ACC112 (cell line): Measurements from ENCODE around the gene HUNK.

ENCODE experiments used
- H2AFZ ChIP-seq: fragments of 200-600 bp; sonication (generic); one replicate; pipeline ENCODE4 v1.6.0; 2017; ENCODE audit warnings: antibody characterized with exemption, low read length; ENCODE audit not compliant: unreplicated experiment
- H3K27ac ChIP-seq: fragments of 200-600 bp; sonication (generic); 2 replicates; pipeline ENCODE4 v1.5.1; 2014; ENCODE audit warnings: low read depth, mild to moderate bottlenecking, antibody characterized with exemption, low read length, moderate library complexity
- H3K27me3 ChIP-seq: fragments of 200-600 bp; sonication (generic); 2 replicates; pipeline ENCODE4 v1.6.1; 2014; ENCODE audit warnings: mild to moderate bottlenecking, antibody characterized with exemption, low read length, moderate library complexity, mixed read lengths; ENCODE audit not compliant: insufficient read depth
- H3K36me3 ChIP-seq: fragments of 200-600 bp; sonication (generic); 2 replicates; pipeline ENCODE4 v1.6.1; 2016; ENCODE audit warnings: mild to moderate bottlenecking, antibody characterized with exemption, low read length, moderate library complexity, mixed read lengths; ENCODE audit not compliant: insufficient read depth
- H3K4me1 ChIP-seq: fragments of 200-600 bp; sonication (generic); one replicate; pipeline ENCODE4 v1.6.1; 2016; ENCODE audit warnings: low read length, mixed read lengths; ENCODE audit not compliant: insufficient read depth, unreplicated experiment, control insufficient read depth
- H3K4me3 ChIP-seq: fragments of 200-600 bp; sonication (generic); 2 replicates; pipeline ENCODE4 v1.5.1; 2014; ENCODE audit warnings: mild to moderate bottlenecking, low read depth, low read length
- H3K79me2 ChIP-seq: fragments of 200-600 bp; sonication (generic); one replicate; pipeline ENCODE4 v1.6.0; 2016; ENCODE audit warnings: low read length; ENCODE audit not compliant: control insufficient read depth, unreplicated experiment, insufficient read depth

HUNK gene

GRCh38 chr21:31959881-31960280 lies 87.1 kb downstream of the HUNK start:
- H2AFZ ChIP-seq = no peak overlapping the region
- no peaks in the 10 kb centered on the region for H3K36me3 ChIP-seq
- H3K79me2 ChIP-seq = no peaks in the 10 kb centered on the region
- H3K27ac ChIP-seq = no peak overlapping the region
- no peak overlapping the region for H3K4me3 ChIP-seq
- no peaks in the 10 kb centered on the region for H3K27me3 ChIP-seq
- no peaks in the 10 kb centered on the region for H3K4me1 ChIP-seq

GRCh38 chr21:31961027-31961426 lies 88.2 kb downstream of the HUNK start:
- Histone ChIP-seq H3K27ac (no peak overlapping the region), H2AFZ (no peak overlapping the region), H3K27me3 (no peaks in the 10 kb centered on the region), H3K79me2 (no peaks in the 10 kb centered on the region), H3K4me1 (no peaks in the 10 kb centered on the region), H3K4me3 (no peak overlapping the region), H3K36me3 (no peaks in the 10 kb centered on the region)

- Histone ChIP-seq H3K36me3 (no peaks in the 10 kb centered on the region), H2AFZ (no peak overlapping the region), H3K27me3 (no peaks in the 10 kb centered on the region), H3K4me3 (no peak overlapping the region), H3K4me1 (no peaks in the 10 kb centered on the region), H3K79me2 (no peaks in the 10 kb centered on the region), H3K27ac (no peak overlapping the region)
These were observed 88.9 kb downstream of the HUNK start for GRCh38 chr21:31961704-31962103.

GRCh38 chr21:31964692-31965091 lies 91.9 kb downstream of the HUNK start:
- no peak overlapping the region for H3K4me3 ChIP-seq
- no peaks in the 10 kb centered on the region for H3K27me3 ChIP-seq
- H2AFZ ChIP-seq = no peak overlapping the region
- H3K27ac ChIP-seq = no peak overlapping the region
- no peaks in the 10 kb centered on the region for H3K79me2 ChIP-seq
- H3K4me1 ChIP-seq = no peaks in the 10 kb centered on the region
- no peaks in the 10 kb centered on the region for H3K36me3 ChIP-seq

- Histone ChIP-seq H3K27ac (no peak overlapping the region), H3K4me3 (no peak overlapping the region), H3K79me2 (no peaks in the 10 kb centered on the region), H2AFZ (no peak overlapping the region), H3K36me3 (no peaks in the 10 kb centered on the region), H3K27me3 (no peaks in the 10 kb centered on the region), H3K4me1 (no peaks in the 10 kb centered on the region)
These were observed 94.5 kb downstream of the HUNK start for GRCh38 chr21:31967334-31967733.

GRCh38 chr21:31972622-31973021 lies 99.8 kb downstream of the HUNK start:
- H2AFZ ChIP-seq = no peak overlapping the region
- H3K79me2 ChIP-seq = no peaks in the 10 kb centered on the region
- H3K27ac ChIP-seq = no peak overlapping the region
- H3K4me1 ChIP-seq = no peaks in the 10 kb centered on the region
- H3K36me3 ChIP-seq = no peaks in the 10 kb centered on the region
- no peak overlapping the region for H3K4me3 ChIP-seq
- no peaks in the 10 kb centered on the region for H3K27me3 ChIP-seq

- no peaks in the 10 kb centered on the region for H3K79me2 ChIP-seq
- H3K4me1 ChIP-seq = no peaks in the 10 kb centered on the region
- H3K27ac ChIP-seq = no peak overlapping the region
- no peak overlapping the region for H2AFZ ChIP-seq
- no peak overlapping the region for H3K4me3 ChIP-seq
- H3K36me3 ChIP-seq = no peaks in the 10 kb centered on the region
- H3K27me3 ChIP-seq = no peaks in the 10 kb centered on the region
These were observed 100.7 kb downstream of the HUNK start for GRCh38 chr21:31973402-31973944.

GRCh38 chr21:31974454-31974985 lies 101.7 kb downstream of the HUNK start:
- H2AFZ ChIP-seq = no peak overlapping the region

GRCh38 chr21:31975491-31975890 lies 102.7 kb downstream of the HUNK start:
- no peaks in the 10 kb centered on the region for H3K79me2 ChIP-seq
- H3K4me3 ChIP-seq = no peak overlapping the region
- no peaks in the 10 kb centered on the region for H3K27me3 ChIP-seq
- H3K4me1 ChIP-seq = no peaks in the 10 kb centered on the region
- no peaks in the 10 kb centered on the region for H3K36me3 ChIP-seq
- no peak overlapping the region for H3K27ac ChIP-seq
- no peak overlapping the region for H2AFZ ChIP-seq

More at GRCh38 chr21:31974454-31974985, 101.7 kb downstream of the HUNK start:
- H3K79me2 ChIP-seq = no peaks in the 10 kb centered on the region
- no peaks in the 10 kb centered on the region for H3K27me3 ChIP-seq
- no peak overlapping the region for H3K27ac ChIP-seq
- H3K36me3 ChIP-seq = no peaks in the 10 kb centered on the region
- H3K4me1 ChIP-seq = no peaks in the 10 kb centered on the region
- H3K4me3 ChIP-seq = no peak overlapping the region

GRCh38 chr21:31977816-31978215 lies 105.0 kb downstream of the HUNK start:
- no peak overlapping the region for H2AFZ ChIP-seq

GRCh38 chr21:31983120-31983519 lies 110.3 kb downstream of the HUNK start:
- H3K4me1 ChIP-seq = no peaks in the 10 kb centered on the region
- no peak overlapping the region for H3K4me3 ChIP-seq
- H3K79me2 ChIP-seq = no peaks in the 10 kb centered on the region
- H2AFZ ChIP-seq = no peak overlapping the region
- H3K36me3 ChIP-seq = no peaks in the 10 kb centered on the region
- H3K27me3 ChIP-seq = no peaks in the 10 kb centered on the region
- no peak overlapping the region for H3K27ac ChIP-seq

More at GRCh38 chr21:31977816-31978215, 105.0 kb downstream of the HUNK start:
- no peaks in the 10 kb centered on the region for H3K36me3 ChIP-seq
- H3K4me3 ChIP-seq = no peak overlapping the region
- H3K4me1 ChIP-seq = no peaks in the 10 kb centered on the region
- no peaks in the 10 kb centered on the region for H3K27me3 ChIP-seq
- H3K79me2 ChIP-seq = no peaks in the 10 kb centered on the region
- H3K27ac ChIP-seq = no peak overlapping the region
